ENCODE measurements around the gene STARD10. TPM values are rescaled to one million over a fixed set of nuclear protein-coding genes. Genes with fewer than 3 reads are reported as not detected.

The STARD10 gene
- total RNA-seq, 1 donor from 2014 or later, result 20.9 TPM

DNA sequence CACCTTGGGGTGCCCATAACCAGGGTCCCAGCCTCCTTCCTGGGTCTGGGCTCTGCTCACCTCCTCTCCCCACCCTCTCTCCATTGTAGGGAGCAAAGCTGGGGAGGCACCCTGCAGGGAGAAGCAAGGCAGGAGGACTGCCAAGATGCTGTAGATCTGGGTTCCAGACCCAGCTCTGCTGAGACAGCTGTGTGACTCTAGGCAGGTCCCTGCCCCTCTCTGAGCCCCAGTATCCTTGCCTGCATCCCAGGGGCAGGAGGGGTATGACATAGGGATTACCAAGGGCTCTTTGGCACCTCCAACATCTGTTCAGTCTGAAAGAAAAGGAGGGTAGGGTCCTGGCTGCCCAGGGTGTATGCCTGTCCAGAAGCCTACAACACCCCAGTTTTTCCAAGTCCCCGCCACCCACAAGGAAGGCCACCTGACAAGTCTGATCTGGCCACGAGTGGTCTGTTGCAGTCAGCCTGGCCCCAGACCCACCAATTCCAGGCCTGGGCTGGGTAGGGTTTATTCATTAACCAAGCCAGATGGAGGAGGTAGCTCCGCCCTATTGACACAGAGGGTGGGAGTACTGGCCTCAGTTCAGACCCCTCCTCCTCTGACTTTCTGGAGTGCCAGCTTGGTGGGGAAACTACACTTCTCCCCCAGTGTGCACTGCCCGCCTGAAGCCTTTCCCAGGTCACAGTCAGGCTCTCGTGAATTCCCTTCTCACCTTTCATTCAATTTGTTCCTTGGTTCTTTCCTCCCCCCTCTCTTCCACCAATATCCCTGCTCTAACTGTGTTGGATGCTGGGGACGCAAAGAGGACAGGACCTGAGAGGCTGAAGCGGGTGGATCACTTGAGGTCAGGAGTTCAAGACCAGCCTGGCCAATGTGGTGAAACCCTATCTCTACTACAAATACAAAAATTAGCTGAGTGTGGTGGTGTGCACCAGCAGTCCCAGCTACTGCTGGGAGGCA is 15.0 kb downstream of the STARD10 start:
- Histone ChIP-seq H3K9me3 (no peaks in the 10 kb centered on the region), H3K4me1 (peaks cover 8 to 29% of the 10 kb centered on the region in 2 donors), H3K27me3 (no peaks in the 10 kb centered on the region), H3K36me3 (no peaks in the 10 kb centered on the region), H3K4me3 (no peak overlapping the region), H3K27ac (no peak overlapping the region)
- TF ChIP-seq, protein P1, sequence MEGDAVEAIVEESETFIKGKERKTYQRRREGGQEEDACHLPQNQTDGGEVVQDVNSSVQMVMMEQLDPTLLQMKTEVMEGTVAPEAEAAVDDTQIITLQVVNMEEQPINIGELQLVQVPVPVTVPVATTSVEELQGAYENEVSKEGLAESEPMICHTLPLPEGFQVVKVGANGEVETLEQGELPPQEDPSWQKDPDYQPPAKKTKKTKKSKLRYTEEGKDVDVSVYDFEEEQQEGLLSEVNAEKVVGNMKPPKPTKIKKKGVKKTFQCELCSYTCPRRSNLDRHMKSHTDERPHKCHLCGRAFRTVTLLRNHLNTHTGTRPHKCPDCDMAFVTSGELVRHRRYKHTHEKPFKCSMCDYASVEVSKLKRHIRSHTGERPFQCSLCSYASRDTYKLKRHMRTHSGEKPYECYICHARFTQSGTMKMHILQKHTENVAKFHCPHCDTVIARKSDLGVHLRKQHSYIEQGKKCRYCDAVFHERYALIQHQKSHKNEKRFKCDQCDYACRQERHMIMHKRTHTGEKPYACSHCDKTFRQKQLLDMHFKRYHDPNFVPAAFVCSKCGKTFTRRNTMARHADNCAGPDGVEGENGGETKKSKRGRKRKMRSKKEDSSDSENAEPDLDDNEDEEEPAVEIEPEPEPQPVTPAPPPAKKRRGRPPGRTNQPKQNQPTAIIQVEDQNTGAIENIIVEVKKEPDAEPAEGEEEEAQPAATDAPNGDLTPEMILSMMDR (IDR thresholded peaks at IDR 0.05), result no peak
- intact Hi-C loops (cut with DNase I), result loop anchor here (5.0 kb wide), 1 partner anchor 52 kb away; no protein-coding TSS in a partner anchor
- DNase-seq (ENCODE audit: low spot score in 2 of 2), result no peak

DNA sequence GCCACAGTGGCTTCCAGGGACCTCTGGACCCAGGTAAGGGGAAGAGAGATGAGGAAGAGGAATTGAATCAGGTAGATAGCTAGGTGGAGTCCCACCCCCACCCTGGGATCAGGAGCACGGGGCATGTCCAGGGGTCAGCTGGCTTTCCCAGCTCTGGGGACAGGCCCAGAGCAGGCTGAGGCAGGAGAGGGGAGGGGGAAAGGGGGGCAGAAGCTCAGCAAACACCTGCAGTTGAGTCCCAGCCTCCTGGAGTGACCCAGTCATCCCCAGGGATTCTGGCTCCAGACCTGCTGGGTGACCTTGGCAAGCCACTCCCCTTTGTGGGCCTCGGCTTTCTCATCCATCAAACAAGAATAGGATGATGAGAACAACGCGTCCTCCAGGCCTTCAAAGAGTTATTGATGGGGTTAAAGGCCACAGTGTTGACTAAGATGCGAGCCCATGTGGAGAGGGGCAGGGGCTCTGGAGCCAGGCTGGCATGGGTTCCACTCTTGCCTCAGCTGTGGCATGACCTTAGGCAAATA is 16.0 kb downstream of the STARD10 start:
- no peaks in the 10 kb centered on the region for H3K27me3 ChIP-seq
- H3K4me1 ChIP-seq, result peaks cover 8 to 30% of the 10 kb centered on the region in 2 donors
- no peak overlapping the region for H3K27ac ChIP-seq
- DNase-seq (ENCODE audit: low spot score in 2 of 2), result no peak
- TF ChIP-seq, protein P1 (IDR thresholded peaks at IDR 0.05), result no peak
- H3K9me3 ChIP-seq, result no peaks in the 10 kb centered on the region
- no peak overlapping the region for H3K4me3 ChIP-seq
- intact Hi-C loops (cut with DNase I), result loop anchor here (5.0 kb wide), 1 partner anchor 51 kb away; no protein-coding TSS in a partner anchor
- H3K36me3 ChIP-seq, result no peaks in the 10 kb centered on the region

DNA sequence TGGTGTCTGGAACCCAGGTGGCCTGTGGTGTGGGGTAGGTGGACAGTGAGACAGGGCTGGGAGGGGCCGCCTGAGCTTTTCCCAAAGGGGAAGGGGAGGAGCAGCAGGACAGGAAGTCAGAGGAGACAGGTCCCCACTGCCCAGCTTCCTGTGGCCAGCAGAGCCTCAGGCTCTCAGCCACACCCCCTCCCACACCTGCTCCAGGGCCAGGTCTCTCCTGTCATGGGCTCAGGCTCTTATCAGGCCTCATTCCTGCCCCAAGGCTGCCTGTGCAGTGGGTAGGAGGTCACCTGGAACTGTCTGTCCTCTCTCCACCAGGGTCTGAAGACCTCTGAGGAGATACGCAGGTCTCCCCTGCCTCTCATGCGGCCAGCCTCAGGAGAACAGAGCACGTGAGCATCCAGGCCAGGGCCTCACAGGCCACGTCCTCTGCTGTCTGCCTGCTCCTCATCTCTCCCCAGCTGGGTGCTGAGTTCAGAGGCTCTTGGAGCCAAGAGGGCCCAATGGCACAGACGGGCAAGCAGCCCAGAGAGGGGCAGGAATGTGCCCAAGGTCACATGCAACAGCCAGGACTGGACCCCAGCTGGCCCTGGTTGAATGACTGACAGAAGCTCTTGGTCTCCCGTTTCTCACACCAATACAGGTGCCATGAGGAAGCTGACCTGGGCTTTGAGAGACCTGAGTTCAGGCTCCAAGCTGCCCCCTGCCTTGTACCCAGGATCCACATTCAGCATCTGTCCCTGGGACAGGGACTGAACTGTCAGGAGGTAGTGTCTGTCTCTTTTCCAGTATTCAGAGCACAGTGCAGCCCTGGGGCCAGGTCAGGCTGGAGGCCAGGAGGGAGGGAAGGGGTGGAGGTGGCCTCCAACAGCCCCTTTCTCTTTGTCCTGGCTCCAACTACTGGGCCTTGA is 16.7 kb downstream of the STARD10 start:
- Histone ChIP-seq H3K27ac (no peak overlapping the region), H3K4me1 (peaks cover 8 to 25% of the 10 kb centered on the region in 2 donors), H3K36me3 (no peaks in the 10 kb centered on the region), H3K9me3 (no peaks in the 10 kb centered on the region), H3K27me3 (no peaks in the 10 kb centered on the region), H3K4me3 (no peak overlapping the region)
- TF ChIP-seq, protein P1 (IDR thresholded peaks at IDR 0.05), result no peak
- intact Hi-C loops (cut with DNase I), result loop anchor here (5.0 kb wide), 1 partner anchor 50 kb away; no protein-coding TSS in a partner anchor
- DNase-seq (ENCODE audit: low spot score in 2 of 2), result no peak

DNA sequence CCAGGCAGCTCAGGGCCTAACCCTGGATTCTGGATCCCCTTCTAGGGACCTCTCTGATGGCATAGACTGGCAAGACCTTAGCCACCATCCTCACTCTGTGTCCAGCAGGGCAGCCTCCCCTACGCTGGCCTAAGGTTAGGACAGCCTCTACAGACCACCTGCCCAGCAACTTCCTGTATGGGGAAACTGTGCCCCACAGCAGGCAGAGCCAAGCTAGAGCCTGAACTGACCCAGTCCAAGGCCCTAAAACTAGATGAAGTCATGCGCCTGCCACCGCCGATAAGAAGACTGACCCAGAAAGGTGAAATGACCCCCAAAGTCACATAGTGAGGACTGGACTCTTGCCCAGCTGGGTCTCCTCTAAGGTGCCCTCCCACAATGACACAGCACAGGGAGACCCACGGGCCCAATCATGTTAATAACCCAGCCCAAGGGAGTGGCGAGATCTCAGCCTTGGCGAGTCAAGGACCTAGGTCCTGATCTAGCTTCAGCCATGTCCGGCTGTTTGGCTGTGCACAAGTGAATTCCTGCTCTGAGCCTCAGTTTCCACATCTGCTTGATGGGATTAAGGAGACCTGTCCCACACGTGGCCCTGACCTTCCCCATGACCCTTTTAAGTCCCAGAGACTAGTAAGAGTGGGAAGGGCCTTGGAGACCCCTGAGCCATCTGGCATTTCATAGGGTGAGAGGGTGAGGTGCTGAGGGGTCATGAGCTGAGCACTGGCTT is 17.6 kb downstream of the STARD10 start:
- TF ChIP-seq, protein P1 (IDR thresholded peaks at IDR 0.05), result no peak
- Histone ChIP-seq H3K4me3 (no peak overlapping the region), H3K4me1 (peaks cover 8 to 22% of the 10 kb centered on the region in 2 donors), H3K9me3 (no peaks in the 10 kb centered on the region), H3K27ac (no peak overlapping the region), H3K27me3 (no peaks in the 10 kb centered on the region), H3K36me3 (no peaks in the 10 kb centered on the region)
- DNase-seq (ENCODE audit: low spot score in 2 of 2), result no peak
- intact Hi-C loops (cut with DNase I), result loop anchor here (5.0 kb wide), 1 partner anchor 49 kb away; no protein-coding TSS in a partner anchor
